GM12878 (cell line): ENCODE measurements around the gene DNAI4.
"Not testable (repeated sequence)": the region's sequence is repeated elsewhere in the genome, so short reads cannot be mapped to it uniquely, and the experiment has no call there.

Experiments
- BCL3 ChIP-seq: IDR thresholded peaks from 2 replicates; pipeline ENCODE4 v1.6.1; 2011; ENCODE audit warnings: borderline replicate concordance, low read depth, mild to moderate bottlenecking, moderate library complexity, low read length; ENCODE audit not compliant: insufficient read depth, poor library complexity, severe bottlenecking
- CTCF ChIP-seq, 3 experiments: IDR thresholded peaks in 2 of 3; conservative IDR thresholded peaks in 1 of 3; 2 replicates each; pipeline ENCODE4 v1.5.1; 2011; ENCODE audit warnings: low read depth in 3 of 3, low read length in 3 of 3, mild to moderate bottlenecking in 3 of 3, control low read depth in 2 of 3, moderate library complexity in 2 of 3, inconsistent platforms in 1 of 3, mixed read lengths in 1 of 3; ENCODE audit not compliant: control insufficient read depth in 2 of 3, insufficient read depth in 1 of 3; ENCODE audit errors: extremely low read depth in 1 of 3
- EZH2 ChIP-seq: IDR thresholded peaks from 2 replicates; pipeline ENCODE4 v1.6.1; 2012; ENCODE audit warnings: low read depth, mild to moderate bottlenecking, control low read depth, inconsistent platforms, low read length, borderline replicate concordance; ENCODE audit not compliant: control insufficient read depth
- NRF1 ChIP-seq: conservative IDR thresholded peaks from 2 replicates; pipeline ENCODE4 v1.6.1; 2011; ENCODE audit warnings: mild to moderate bottlenecking, low read depth, low read length, improper control_type of control experiment
- SIN3A ChIP-seq: IDR thresholded peaks from 2 replicates; pipeline ENCODE4 v1.6.1; 2012; ENCODE audit warnings: low read depth, low read length, improper control_type of control experiment
- SREBF2 ChIP-seq: IDR thresholded peaks from 2 replicates; pipeline ENCODE4 v1.6.1; 2012; ENCODE audit warnings: mild to moderate bottlenecking, low read length

GRCh38 chr1:66915203-66915602, 9.5 kb downstream of the DNAI4 start:
- not testable (repeated sequence) for TF ChIP-seq SREBF2; CTCF (IDR thresholded peaks at IDR 0.05 in 2 of 3, conservative IDR thresholded peaks at IDR 0.05 in 1 of 3; ENCODE audit: control insufficient read depth in 2 of 3, extremely low read depth in 1 of 3, insufficient read depth in 1 of 3, low read depth in 3 of 3, low read length in 3 of 3); SIN3A; NRF1; BCL3; EZH2
